Thoracic aorta (tissue), 2 donors: Measurements from ENCODE around the gene TMC2. TPM values are rescaled to one million over a fixed set of nuclear protein-coding genes. Genes with fewer than 3 reads are reported as not detected.
"Not testable (repeated sequence)": the region's sequence is repeated elsewhere in the genome, so short reads cannot be mapped to it uniquely, and the experiment has no call there.

Experiments
- ATAC-seq: fragments of 150-250 bp; one replicate; pipeline ENCODE4 v1.8.0; 2017; ENCODE audit warnings: low read depth; ENCODE audit not compliant: insufficient number of reproducible peaks, low FRiP score
- DNase-seq: peaks from one replicate; pipeline ENCODE4 v3.0.0-alpha.2; 2020; ENCODE audit warnings: low spot score
- H3K27ac ChIP-seq, 2 donors: fragments of 200-600 bp; sonication (generic); 1 replicate in 1 of 2; 2 replicates in 1 of 2; pipeline ENCODE4 v1.5.1; 2016; ENCODE audit warnings: mild to moderate bottlenecking in 2 of 2, moderate library complexity in 2 of 2
- H3K27me3 ChIP-seq: fragments of 200-600 bp; sonication (generic); replicated peaks from 2 replicates; pipeline ENCODE4 v1.6.0; 2016; ENCODE audit warnings: mild to moderate bottlenecking; ENCODE audit not compliant: insufficient read depth
- H3K36me3 ChIP-seq: fragments of 200-600 bp; sonication (generic); one replicate; pipeline ENCODE4 v1.5.1; 2016
- H3K4me1 ChIP-seq, 2 donors: fragments of 200-600 bp; sonication (generic); 1 replicate in 1 of 2; 2 replicates in 1 of 2; pipeline versions ENCODE4 v1.5.1 to v1.6.0; 2016; ENCODE audit warnings: low read depth in 2 of 2, mild to moderate bottlenecking in 1 of 2; ENCODE audit not compliant: control insufficient read depth in 1 of 2
- H3K4me3 ChIP-seq: fragments of 200-600 bp; sonication (generic); 2 replicates; pipeline ENCODE4 v1.5.1; 2016; ENCODE audit warnings: mild to moderate bottlenecking
- H3K9me3 ChIP-seq: fragments of 200-600 bp; sonication (generic); 2 replicates; pipeline ENCODE4 v1.5.1; 2016
- total RNA-seq, 2 donors: library from RNA; depleted of rRNA; stranded (reverse); fragments of >200 nt; gene quantifications; one replicate each; pipeline versions ENCODE4 v1.1.0 to v1.2.3, GENCODE V29; 2016
- TF ChIP-seq, protein P1 (sequence below): fragments of 200-600 bp; sonication (generic); IDR thresholded peaks from one replicate; pipeline ENCODE4 v1.5.1; 2019; ENCODE audit warnings: antibody characterized with exemption

The TMC2 gene
- total RNA-seq, 2 donors from 2014 or later: not detected

DNA sequence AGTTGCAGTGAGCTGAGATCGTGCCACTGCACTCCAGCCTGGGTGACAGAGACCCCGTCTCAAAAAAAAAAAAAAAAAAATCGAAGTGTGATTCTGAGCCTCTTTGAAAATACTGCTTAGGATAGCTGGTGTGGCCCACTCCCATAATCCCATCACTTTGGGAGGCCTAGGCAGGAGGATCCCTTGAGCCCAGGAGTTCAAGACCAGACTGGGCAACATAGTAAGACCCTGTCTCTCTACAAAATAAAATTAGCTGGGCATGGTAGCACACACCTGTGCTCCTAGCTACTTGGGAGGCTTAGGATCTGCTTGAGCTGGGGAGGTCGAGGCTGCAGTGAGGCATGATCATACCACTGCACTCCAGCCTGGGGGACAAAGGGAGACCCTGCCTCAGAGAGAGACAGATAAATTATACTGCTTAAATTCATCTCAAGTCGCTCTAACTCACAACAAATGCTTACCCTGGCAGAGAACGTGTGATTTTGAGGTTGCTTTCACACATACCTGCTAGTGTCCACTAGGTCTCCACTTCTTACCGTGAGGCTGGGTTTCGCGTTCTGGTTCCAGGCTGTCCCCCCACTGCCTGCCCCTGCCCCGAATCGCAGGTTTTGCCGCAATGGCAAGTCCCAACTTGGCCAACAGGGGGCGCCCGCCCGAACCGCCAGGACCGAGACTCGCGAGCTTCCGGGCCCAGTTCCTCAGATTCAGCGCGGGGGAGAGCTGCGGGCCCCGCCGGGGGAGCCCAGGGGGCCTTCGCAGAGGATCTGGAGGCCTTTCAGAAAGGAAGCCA, 12.3 kb upstream of the TMC2 start:
- DNase-seq (peak; percentile 43), ATAC-seq (peak; percentile 56)
- Histone ChIP-seq H3K4me1 (peaks cover 4 to 18% of the 10 kb centered on the region in 2 donors), H3K27ac (peak overlapping the region; percentile 78 to 99), H3K36me3 (no peaks in the 10 kb centered on the region), H3K9me3 (no peaks in the 10 kb centered on the region), H3K27me3 (no peaks in the 10 kb centered on the region), H3K4me3 (peak overlapping the region; percentile 98)
- TF ChIP-seq, protein P1, sequence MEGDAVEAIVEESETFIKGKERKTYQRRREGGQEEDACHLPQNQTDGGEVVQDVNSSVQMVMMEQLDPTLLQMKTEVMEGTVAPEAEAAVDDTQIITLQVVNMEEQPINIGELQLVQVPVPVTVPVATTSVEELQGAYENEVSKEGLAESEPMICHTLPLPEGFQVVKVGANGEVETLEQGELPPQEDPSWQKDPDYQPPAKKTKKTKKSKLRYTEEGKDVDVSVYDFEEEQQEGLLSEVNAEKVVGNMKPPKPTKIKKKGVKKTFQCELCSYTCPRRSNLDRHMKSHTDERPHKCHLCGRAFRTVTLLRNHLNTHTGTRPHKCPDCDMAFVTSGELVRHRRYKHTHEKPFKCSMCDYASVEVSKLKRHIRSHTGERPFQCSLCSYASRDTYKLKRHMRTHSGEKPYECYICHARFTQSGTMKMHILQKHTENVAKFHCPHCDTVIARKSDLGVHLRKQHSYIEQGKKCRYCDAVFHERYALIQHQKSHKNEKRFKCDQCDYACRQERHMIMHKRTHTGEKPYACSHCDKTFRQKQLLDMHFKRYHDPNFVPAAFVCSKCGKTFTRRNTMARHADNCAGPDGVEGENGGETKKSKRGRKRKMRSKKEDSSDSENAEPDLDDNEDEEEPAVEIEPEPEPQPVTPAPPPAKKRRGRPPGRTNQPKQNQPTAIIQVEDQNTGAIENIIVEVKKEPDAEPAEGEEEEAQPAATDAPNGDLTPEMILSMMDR: peak; percentile 99

GRCh38 chr20:2524709-2525506, 11.5 kb upstream of the TMC2 start:
- Histone ChIP-seq H3K4me3 (peak overlapping the region; percentile 98), H3K27me3 (no peaks in the 10 kb centered on the region), H3K9me3 (no peaks in the 10 kb centered on the region), H3K27ac (peak overlapping the region; percentile 78 to 99), H3K36me3 (no peaks in the 10 kb centered on the region), H3K4me1 (peaks cover 4 to 18% of the 10 kb centered on the region in 2 donors)
- peak; percentile 36 for ATAC-seq
- no peak for DNase-seq
- TF ChIP-seq, protein P1: peak; percentile 31

- not testable (repeated sequence) for ATAC-seq, H3K27ac ChIP-seq, DNase-seq
Measured at GRCh38 chr20:2526218-2526583, 10.2 kb upstream of the TMC2 start.

GRCh38 chr20:2527762-2528161, 8.6 kb upstream of the TMC2 start:
- DNase-seq (no peak), ATAC-seq (no peak)
- peaks cover 4 to 16% of the 10 kb centered on the region in 2 donors for H3K4me1 ChIP-seq
- H3K27ac ChIP-seq: no peak overlapping the region
- no peaks in the 10 kb centered on the region for H3K36me3 ChIP-seq
- no peaks in the 10 kb centered on the region for H3K9me3 ChIP-seq
- TF ChIP-seq, protein P1: no peak
- no peaks in the 10 kb centered on the region for H3K27me3 ChIP-seq
- H3K4me3 ChIP-seq: no peak overlapping the region

More at GRCh38 chr20:2526218-2526583, 10.2 kb upstream of the TMC2 start:
- H3K4me3 ChIP-seq, H3K36me3 ChIP-seq, H3K27me3 ChIP-seq, H3K9me3 ChIP-seq: not testable (repeated sequence)
- H3K4me1 ChIP-seq: peaks cover 4 to 18% of the 10 kb centered on the region in 2 donors

DNA sequence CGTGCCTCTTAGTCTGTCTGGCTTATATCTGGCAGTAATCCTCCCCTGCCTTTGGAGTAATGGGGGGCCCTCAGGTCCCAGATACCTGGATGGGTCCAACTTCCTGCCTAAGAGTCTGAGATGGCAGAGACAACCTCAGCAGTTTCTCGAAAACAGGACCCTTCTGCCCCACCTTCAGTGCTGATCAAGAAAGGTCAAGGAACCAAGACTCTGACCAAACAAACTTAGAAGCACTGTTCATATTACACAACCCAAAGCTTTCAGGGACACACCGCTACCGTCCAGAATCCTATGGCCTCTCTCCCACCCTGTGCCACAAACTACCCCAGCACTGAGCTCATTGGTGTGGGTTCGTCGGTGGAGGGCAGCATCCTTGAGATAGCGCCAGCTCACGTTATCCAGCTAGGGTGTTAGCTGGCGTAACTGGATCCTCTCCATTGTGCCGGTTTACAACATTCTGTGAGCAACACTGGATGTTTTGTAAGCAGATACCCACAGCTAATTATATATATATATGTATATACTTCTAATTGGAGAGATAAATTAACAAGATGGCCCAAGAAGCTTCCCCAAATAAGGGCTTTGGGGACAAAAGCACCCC, 7.6 kb upstream of the TMC2 start:
- H3K9me3 ChIP-seq: no peaks in the 10 kb centered on the region
- H3K27ac ChIP-seq: no peak overlapping the region
- no peak for DNase-seq
- no peak for ATAC-seq
- no peak overlapping the region for H3K4me3 ChIP-seq
- H3K4me1 ChIP-seq: peaks cover 4 to 6% of the 10 kb centered on the region in 2 donors
- no peaks in the 10 kb centered on the region for H3K27me3 ChIP-seq
- TF ChIP-seq, protein P1: no peak
- no peaks in the 10 kb centered on the region for H3K36me3 ChIP-seq
